Chondrocyte (in vitro differentiated cells): ENCODE measurements around the gene MAN2A1. TPM values are rescaled to one million over a fixed set of nuclear protein-coding genes. Genes with fewer than 3 reads are reported as not detected.

Experiments
- DNase-seq: peaks from one replicate; pipeline ENCODE4 v3.0.0; 2021; ENCODE audit warnings: mixed read lengths, low spot score
- H3K27ac Mint-ChIP-seq: one replicate; pipeline ENCODE4 v1.8.0; 2021; ENCODE audit warnings: mild to moderate bottlenecking, moderate library complexity, mixed read lengths; ENCODE audit not compliant: unreplicated experiment
- H3K27me3 Mint-ChIP-seq: 2 replicates; pipeline ENCODE4 v1.8.0; 2021; ENCODE audit warnings: low read depth, mixed read lengths
- H3K36me3 Mint-ChIP-seq: 2 replicates; pipeline ENCODE4 v1.8.0; 2021; ENCODE audit warnings: low read depth, mixed read lengths
- H3K4me1 Mint-ChIP-seq: 2 replicates; pipeline ENCODE4 v1.8.0; 2021; ENCODE audit warnings: low read depth, mild to moderate bottlenecking, mixed read lengths
- H3K4me3 Mint-ChIP-seq: one replicate; pipeline ENCODE4 v1.8.0; 2021; ENCODE audit warnings: mild to moderate bottlenecking, moderate library complexity, mixed read lengths; ENCODE audit not compliant: unreplicated experiment
- H3K9me3 Mint-ChIP-seq: 2 replicates; pipeline ENCODE4 v1.8.0; 2021; ENCODE audit warnings: low read depth, mixed read lengths
- CTCF ChIP-seq: fragments of 200-600 bp; sonication (generic); IDR thresholded peaks from 2 replicates; pipeline ENCODE4 v1.5.0; 2021; ENCODE audit warnings: antibody characterized with exemption, mild to moderate bottlenecking, moderate library complexity
- total RNA-seq: library from RNA; stranded (reverse); gene quantifications from 3 replicates; pipeline ENCODE4 v1.2.1, GENCODE V29; 2021

The MAN2A1 gene
- total RNA-seq, 1 donor from 2014 or later, result 75.0 TPM

DNA sequence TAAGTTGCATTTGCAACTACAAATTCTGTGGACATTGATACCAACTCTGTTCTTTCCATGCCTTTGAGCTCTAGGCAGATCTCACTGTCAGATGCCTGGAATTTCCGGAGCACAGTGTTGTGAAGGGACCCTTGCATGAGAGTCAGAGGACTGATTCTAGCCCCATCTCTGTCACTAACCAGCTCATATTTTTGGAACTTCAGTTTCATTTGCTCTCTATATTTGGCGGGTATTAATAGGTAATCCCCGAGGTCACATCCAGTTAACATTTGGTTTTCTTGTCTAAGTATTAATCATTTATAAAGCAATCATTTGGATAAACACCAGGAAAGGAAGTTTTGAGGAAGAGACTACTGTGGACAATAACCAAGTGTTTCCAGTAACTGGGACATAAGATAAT, 115.7 kb downstream of the MAN2A1 start:
- DNase-seq, result no peak
- H3K27ac Mint-ChIP-seq, result peak overlapping the region; percentile 82
- TF ChIP-seq CTCF, result no peak
- H3K9me3 Mint-ChIP-seq, result no peaks in the 10 kb centered on the region
- H3K36me3 Mint-ChIP-seq, result peaks cover 12% of the 10 kb centered on the region
- no peak overlapping the region for H3K4me3 Mint-ChIP-seq
- H3K27me3 Mint-ChIP-seq, result no peaks in the 10 kb centered on the region
- H3K4me1 Mint-ChIP-seq, result peaks cover 26% of the 10 kb centered on the region

GRCh38 chr5:109805883-109806282, 116.2 kb downstream of the MAN2A1 start:
- no peak overlapping the region for H3K4me3 Mint-ChIP-seq
- peak overlapping the region; percentile 82 for H3K27ac Mint-ChIP-seq
- peaks cover 29% of the 10 kb centered on the region for H3K4me1 Mint-ChIP-seq
- TF ChIP-seq CTCF, result no peak
- no peak for DNase-seq
- no peaks in the 10 kb centered on the region for H3K27me3 Mint-ChIP-seq
- H3K36me3 Mint-ChIP-seq, result peaks cover 10% of the 10 kb centered on the region
- H3K9me3 Mint-ChIP-seq, result no peaks in the 10 kb centered on the region

- H3K9me3 Mint-ChIP-seq, result no peaks in the 10 kb centered on the region
- peaks cover 20% of the 10 kb centered on the region for H3K36me3 Mint-ChIP-seq
- no peak for DNase-seq
- TF ChIP-seq CTCF, result no peak
- H3K4me1 Mint-ChIP-seq, result peaks cover 17% of the 10 kb centered on the region
- H3K27ac Mint-ChIP-seq, result no peak overlapping the region
- no peak overlapping the region for H3K4me3 Mint-ChIP-seq
- no peaks in the 10 kb centered on the region for H3K27me3 Mint-ChIP-seq
Observed at GRCh38 chr5:109812698-109813097, 123.0 kb downstream of the MAN2A1 start.

- Mint-ChIP-seq H3K4me3 (no peak overlapping the region), H3K36me3 (peaks cover 19% of the 10 kb centered on the region), H3K27me3 (no peaks in the 10 kb centered on the region), H3K27ac (no peak overlapping the region), H3K9me3 (no peaks in the 10 kb centered on the region), H3K4me1 (peaks cover 9% of the 10 kb centered on the region)
- DNase-seq, result no peak
- no peak for TF ChIP-seq CTCF
Observed at GRCh38 chr5:109816732-109817131, 127.0 kb downstream of the MAN2A1 start.

DNA sequence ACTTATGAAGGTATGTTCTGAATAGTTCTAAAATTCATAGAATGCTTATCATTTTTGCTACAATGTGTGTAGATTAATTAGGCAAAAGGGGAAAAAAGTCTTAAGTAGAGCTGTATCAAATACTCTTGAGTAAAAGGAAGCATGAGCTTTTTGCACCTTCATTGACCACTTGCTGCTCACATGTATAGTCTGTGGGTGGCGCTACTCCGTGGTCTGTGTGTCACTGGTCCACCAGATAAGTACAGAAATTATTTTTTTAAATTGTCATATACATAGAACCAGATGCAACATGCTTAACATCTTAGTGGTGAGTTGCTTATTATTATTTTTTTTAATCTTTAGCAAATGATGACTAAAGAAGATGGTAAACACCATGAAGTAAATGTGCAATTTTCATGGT, 130.2 kb downstream of the MAN2A1 start:
- peaks cover 15% of the 10 kb centered on the region for H3K4me1 Mint-ChIP-seq
- TF ChIP-seq CTCF, result peak; percentile 32
- H3K27ac Mint-ChIP-seq, result no peak overlapping the region
- H3K27me3 Mint-ChIP-seq, result no peaks in the 10 kb centered on the region
- H3K36me3 Mint-ChIP-seq, result peaks cover 16% of the 10 kb centered on the region
- no peaks in the 10 kb centered on the region for H3K9me3 Mint-ChIP-seq
- no peak for DNase-seq
- no peak overlapping the region for H3K4me3 Mint-ChIP-seq
